GM10248 (cell line): ENCODE measurements around the gene ALX4.

ENCODE experiments used
- CTCF ChIA-PET: fragments of 300-600 bp; sonication (Branson Sonifier 250); formaldehyde crosslinking; extraction: SDS; loops from one replicate; lab custom pipeline; 2021; ENCODE audit warnings: antibody characterized with exemption; lab: Yijun Ruan, JAX
- POLR2A ChIA-PET: fragments of 350-650 bp; sonication (Branson Sonifier 250); formaldehyde crosslinking; extraction: SDS; loops from one replicate; lab custom pipeline; 2020; ENCODE audit warnings: antibody characterized with exemption; lab: Yijun Ruan, JAX
- DNase-seq: peaks from one replicate; pipeline ENCODE4 v3.0.0; 2012; ENCODE audit errors: extremely low spot score
- TF ChIP-seq, protein P1 (sequence below): IDR thresholded peaks from 2 replicates; pipeline ENCODE4 v1.5.1; 2012; ENCODE audit warnings: mild to moderate bottlenecking, low read depth; ENCODE audit errors: extremely low read depth, missing control alignments, control extremely low read depth

ALX4 gene

DNA sequence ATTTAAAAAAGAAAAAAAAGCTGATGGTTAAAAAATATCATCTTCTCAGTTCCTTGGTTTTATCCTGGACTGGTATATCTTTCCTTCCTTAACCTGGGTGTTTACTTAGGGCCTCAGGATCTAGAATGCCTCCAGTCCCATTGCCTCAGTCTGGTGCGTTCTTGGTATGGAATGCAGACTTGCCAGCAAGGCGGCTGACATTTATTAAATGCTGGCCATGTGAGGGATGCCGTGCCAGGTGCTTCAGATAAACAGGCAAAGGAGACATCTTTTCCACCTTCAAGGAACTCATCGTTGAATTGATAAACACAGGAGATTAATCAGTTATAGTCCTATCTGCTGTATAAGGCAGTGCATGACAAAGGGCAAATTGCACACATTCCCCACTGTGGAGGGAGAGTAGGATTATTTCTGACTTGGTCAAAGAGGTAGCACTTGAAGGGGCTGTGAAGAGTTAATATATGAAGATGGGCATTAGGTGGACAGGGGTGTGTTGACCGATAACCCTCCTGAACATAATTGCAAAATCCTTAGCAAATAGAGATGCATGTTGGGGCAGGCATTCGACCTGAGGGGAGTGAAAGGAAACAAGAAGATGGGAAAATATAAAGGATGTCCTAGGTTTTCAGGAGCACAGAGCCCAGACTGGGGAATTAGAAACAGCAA, 54.4 kb downstream of the ALX4 start:
- POLR2A ChIA-PET, result no interaction called here
- CTCF ChIA-PET, result no interaction called here
- DNase-seq, result no peak
- TF ChIP-seq, protein P1, sequence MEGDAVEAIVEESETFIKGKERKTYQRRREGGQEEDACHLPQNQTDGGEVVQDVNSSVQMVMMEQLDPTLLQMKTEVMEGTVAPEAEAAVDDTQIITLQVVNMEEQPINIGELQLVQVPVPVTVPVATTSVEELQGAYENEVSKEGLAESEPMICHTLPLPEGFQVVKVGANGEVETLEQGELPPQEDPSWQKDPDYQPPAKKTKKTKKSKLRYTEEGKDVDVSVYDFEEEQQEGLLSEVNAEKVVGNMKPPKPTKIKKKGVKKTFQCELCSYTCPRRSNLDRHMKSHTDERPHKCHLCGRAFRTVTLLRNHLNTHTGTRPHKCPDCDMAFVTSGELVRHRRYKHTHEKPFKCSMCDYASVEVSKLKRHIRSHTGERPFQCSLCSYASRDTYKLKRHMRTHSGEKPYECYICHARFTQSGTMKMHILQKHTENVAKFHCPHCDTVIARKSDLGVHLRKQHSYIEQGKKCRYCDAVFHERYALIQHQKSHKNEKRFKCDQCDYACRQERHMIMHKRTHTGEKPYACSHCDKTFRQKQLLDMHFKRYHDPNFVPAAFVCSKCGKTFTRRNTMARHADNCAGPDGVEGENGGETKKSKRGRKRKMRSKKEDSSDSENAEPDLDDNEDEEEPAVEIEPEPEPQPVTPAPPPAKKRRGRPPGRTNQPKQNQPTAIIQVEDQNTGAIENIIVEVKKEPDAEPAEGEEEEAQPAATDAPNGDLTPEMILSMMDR, result no peak

DNA sequence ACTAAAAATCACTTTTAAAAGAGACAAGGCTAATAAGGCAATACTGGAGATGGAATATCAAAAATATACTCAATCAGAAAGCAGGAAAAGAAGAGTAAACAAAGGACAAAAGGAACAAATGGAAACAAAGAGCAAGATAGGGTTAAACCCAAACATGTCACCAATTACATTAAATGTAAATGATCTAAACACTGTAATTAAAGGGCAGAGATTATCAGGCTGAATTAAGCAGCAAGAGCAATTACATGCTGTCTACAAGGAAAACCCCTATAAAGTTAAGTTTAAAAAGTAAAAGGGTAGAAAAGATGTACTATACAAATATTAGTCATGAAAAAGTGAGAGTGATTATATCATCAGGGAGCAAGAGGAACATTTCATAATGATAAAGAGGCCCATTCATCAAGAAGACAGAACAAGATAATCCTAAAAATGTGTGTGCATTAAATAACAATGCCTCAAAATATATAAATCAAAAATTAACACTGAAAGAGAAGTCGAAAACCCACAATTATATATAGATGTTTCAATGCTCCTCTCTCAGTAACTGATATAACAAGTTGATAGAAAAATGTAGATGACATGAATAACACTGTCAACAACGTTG, 56.8 kb downstream of the ALX4 start:
- DNase-seq, result no peak
- ChIA-PET CTCF (interaction anchor here (1.0 to 1.6 kb wide), 2 partner anchors 14 to 16 kb away, joined by 3 to 4 read pairs; no protein-coding TSS in a partner anchor), POLR2A (no interaction called here)
- TF ChIP-seq, protein P1, result no peak

DNA sequence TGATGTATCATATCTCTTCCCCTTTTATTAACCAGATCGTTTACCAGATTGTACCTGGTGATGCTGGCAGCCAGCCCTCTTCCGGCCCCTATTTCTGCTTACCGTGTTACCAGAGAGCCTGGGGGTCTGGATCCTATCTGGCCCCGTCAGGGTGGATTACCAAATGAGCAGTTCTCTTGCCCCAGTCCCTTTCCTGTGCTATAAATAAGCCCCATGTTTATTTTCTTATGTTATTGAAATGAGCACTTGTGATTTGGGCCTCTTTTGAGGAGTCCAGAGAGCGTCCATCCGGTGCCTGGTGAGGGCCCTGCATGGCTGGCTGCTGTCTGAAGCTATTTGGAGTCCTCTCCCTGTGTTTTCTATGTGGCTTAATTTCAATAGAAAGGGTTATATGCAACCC, 59.5 kb downstream of the ALX4 start:
- TF ChIP-seq, protein P1, result no peak
- ChIA-PET POLR2A (no interaction called here), CTCF (no interaction called here)
- DNase-seq, result no peak

DNA sequence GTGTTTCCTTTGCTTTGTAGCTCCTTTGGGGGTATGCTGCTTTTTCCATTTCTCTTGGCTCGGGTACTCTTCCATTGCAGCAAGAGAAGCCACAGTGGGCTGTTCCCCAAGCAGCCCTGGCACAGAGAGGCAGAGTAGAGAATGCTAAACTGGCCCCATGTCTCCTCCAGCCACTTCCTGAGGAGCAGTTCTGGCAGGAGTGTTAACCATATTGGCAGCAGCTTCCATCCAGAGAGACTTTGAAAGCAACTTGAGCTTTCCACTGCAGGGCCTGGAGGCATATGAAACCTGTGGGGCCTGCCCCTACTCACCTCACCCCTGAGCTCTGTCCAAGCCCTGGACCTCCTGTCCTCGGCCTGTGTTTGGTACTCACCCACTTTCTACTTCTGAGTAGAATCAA, 61.8 kb downstream of the ALX4 start:
- ChIA-PET POLR2A (no interaction called here), CTCF (interaction anchor here (0.9 to 1.2 kb wide), 2 partner anchors 18 to 679 kb away, joined by 3 read pairs; no protein-coding TSS in a partner anchor)
- TF ChIP-seq, protein P1, result no peak
- DNase-seq, result no peak

DNA sequence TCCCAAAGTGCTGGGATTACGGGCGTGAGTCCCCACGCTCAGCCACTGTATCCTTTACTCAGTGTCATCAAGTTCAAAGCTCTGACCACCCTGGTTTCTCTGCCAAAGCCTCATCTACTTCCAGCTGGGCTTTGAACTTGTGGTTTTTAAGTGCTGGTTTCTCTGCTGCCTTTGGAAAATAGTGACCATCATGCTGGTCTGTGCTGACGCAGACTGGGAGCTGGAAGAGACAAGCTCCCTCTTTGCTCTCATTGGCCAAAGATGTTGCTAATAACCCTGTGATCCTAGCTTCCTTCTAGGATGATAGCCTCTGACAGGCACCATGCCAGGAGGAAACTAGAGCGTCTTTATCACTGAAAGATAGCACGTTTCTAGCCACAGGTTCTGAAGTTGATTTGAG, 62.4 kb downstream of the ALX4 start:
- TF ChIP-seq, protein P1, result no peak
- no peak for DNase-seq
- ChIA-PET POLR2A (no interaction called here), CTCF (interaction anchor here (0.9 to 1.7 kb wide), 3 partner anchors 11 to 680 kb away, joined by 3 to 5 read pairs (median 3); no protein-coding TSS in a partner anchor)

DNA sequence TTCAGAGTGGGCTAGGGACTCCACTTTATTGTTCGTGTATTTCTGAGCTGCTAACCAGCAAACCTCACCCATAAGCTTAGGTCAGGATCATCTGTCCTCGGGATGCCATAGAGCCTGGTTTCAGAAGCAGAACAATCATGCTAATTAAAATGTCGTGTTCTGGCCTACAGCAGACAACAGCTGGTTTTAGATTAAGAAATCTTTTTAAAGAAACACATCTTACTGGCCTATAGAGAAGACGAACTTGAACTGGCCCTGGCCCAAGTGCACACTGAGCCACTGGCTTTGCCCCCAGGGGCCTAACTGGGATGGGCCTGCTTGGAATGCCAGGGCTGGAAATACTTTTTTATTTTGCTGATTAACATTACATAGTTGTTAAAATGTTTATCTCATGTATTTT, 63.2 kb downstream of the ALX4 start:
- ChIA-PET CTCF (interaction anchor here (1.7 kb wide), 1 partner anchor 12 kb away, joined by 5 read pairs; no protein-coding TSS in a partner anchor), POLR2A (no interaction called here)
- TF ChIP-seq, protein P1, result no peak
- DNase-seq, result no peak
